ENCODE results near the gene P3H1.

- no peak for TF ChIP-seq POLR2A (IDR thresholded peaks at IDR 0.05)
- TF ChIP-seq CTCF (IDR thresholded peaks at IDR 0.05), result no peak
Observed at GRCh38 chr1:42779725-42780124, 12.9 kb upstream of the P3H1 start.
